Tibial nerve (tissue), 4 donors: ENCODE data around the gene SGCB. TPM values are rescaled to one million over a fixed set of nuclear protein-coding genes. Genes with fewer than 3 reads are reported as not detected.
"Not testable (repeated sequence)": the region's sequence is repeated elsewhere in the genome, so short reads cannot be mapped to it uniquely, and the experiment has no call there.

Source experiments
- DNase-seq, 2 donors: peaks; one replicate each; pipeline ENCODE4 v3.0.0-alpha.2; 2019; ENCODE audit warnings: low spot score in 2 of 2
- H3K27ac ChIP-seq, 4 donors: fragments of 200-600 bp; sonication (generic) in 3 of 4; one replicate each; pipeline ENCODE4 v1.5.1; 2017 to 2019; ENCODE audit warnings: mild to moderate bottlenecking in 1 of 4
- H3K27me3 ChIP-seq, 2 donors: fragments of 200-600 bp; sonication (generic) in 1 of 2; one replicate each; pipeline versions ENCODE4 v1.5.1 to v1.6.0; 2017 to 2019
- H3K36me3 ChIP-seq, 3 donors: fragments of 200-600 bp; sonication (generic); one replicate each; pipeline ENCODE4 v1.5.1; 2018 to 2019
- H3K4me1 ChIP-seq, 4 donors: fragments of 200-600 bp; sonication (generic) in 3 of 4; one replicate each; pipeline ENCODE4 v1.5.1; 2017 to 2019
- H3K4me3 ChIP-seq, 4 donors: fragments of 200-600 bp; sonication (generic) in 3 of 4; one replicate each; pipeline ENCODE4 v1.5.1; 2017 to 2019; ENCODE audit warnings: mild to moderate bottlenecking in 1 of 4, moderate library complexity in 1 of 4
- H3K9me3 ChIP-seq, 4 donors: fragments of 200-600 bp; sonication (generic) in 3 of 4; one replicate each; pipeline ENCODE4 v1.5.1; 2017 to 2019
- EP300 ChIP-seq, 2 donors: sonication (generic); formaldehyde crosslinking; IDR thresholded peaks; one replicate each; pipeline ENCODE4 v1.6.1; 2017; ENCODE audit warnings: antibody characterized with exemption in 2 of 2, mild to moderate bottlenecking in 1 of 2
- POLR2A ChIP-seq, 2 donors: fragments of 450-650 bp; IDR thresholded peaks; one replicate each; pipeline ENCODE4 v1.6.1; 2017; ENCODE audit warnings: antibody characterized with exemption in 2 of 2, mild to moderate bottlenecking in 2 of 2, moderate library complexity in 2 of 2
- WGBS, 2 donors: methylation state at CpG; one replicate each; pipeline ENCODE4 v1.1.5; 2018; 5-methylcytosine and 5-hydroxymethylcytosine counted together
- total RNA-seq, 4 donors: library from RNA; depleted of rRNA; stranded (reverse); fragments of >200 nt; gene quantifications; one replicate each; pipeline ENCODE4 v1.1.0, GENCODE V29; 2016
- TF ChIP-seq, protein P1 (sequence below), 5 experiments: fragments of 200-600 bp in 3 of 5; fragments of 450-650 bp in 2 of 5; sonication (generic) in 3 of 5; IDR thresholded peaks; one replicate each; pipeline ENCODE4 v1.5.1; 2016 to 2019; ENCODE audit warnings: antibody characterized with exemption in 5 of 5, mild to moderate bottlenecking in 3 of 5, moderate library complexity in 2 of 5

SGCB gene
- 100 to 1,000 TPM in 1 of 4 donors, 10 to 100 TPM in 3; 47.7 to 108 (median 73.4) TPM for total RNA-seq

GRCh38 chr4:52038103-52038912, at the start of gene SGCB:
Gene SGCB, minus strand, starts transcription at chr4:52038299. Its CDS starts 40 bp downstream, at chr4:52038259.
- TF ChIP-seq POLR2A (IDR thresholded peaks at IDR 0.05) (peak in 1 of 2 donors; percentile 44), EP300 (IDR thresholded peaks at IDR 0.05) (no peak)
- H3K27ac ChIP-seq: peak within 1 kb of the TSS; percentile 60 to 88 (median 80)
- peak; percentile 35 to 49 for DNase-seq

DNA sequence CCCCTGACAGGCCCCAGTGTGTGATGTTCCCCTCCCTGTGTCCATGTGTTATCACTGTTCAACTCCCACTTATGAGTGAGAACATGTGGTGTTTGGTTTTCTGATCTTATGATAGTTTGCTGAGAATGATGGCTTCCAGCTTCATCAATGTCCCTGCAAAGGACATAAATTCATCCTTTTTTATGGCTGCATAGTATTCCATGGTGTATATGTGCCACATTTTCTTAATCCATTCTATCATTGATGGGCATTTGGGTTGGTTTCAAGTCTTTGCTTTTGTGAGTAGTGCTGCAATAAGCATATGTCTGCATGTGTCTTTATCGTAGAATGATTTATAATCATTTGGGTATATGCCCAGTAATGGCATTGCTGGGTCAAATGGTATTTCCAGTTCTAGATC, 48.3 kb upstream of the SGCB start:
- not testable (repeated sequence) for DNase-seq, H3K9me3 ChIP-seq, H3K27ac ChIP-seq, H3K4me1 ChIP-seq, H3K4me3 ChIP-seq, H3K36me3 ChIP-seq, H3K27me3 ChIP-seq
- 81 to 95% methylated on average over 1 of the region's 1 CpG for WGBS, 2 donors

More at GRCh38 chr4:52038103-52038912, at the start of gene SGCB:
- Histone ChIP-seq H3K36me3 (no peaks in the 10 kb centered on the region), H3K9me3 (no peaks in the 10 kb centered on the region), H3K4me3 (peak within 1 kb of the TSS; percentile 68 to 91 (median 76)), H3K27me3 (no peaks in the 10 kb centered on the region), H3K4me1 (peaks cover 0 to 29% (median 0%) of the 10 kb centered on the region in 4 donors)
- WGBS, 2 donors: 3 to 4% methylated on average over 36 to 63 of the region's 70 CpGs

DNA sequence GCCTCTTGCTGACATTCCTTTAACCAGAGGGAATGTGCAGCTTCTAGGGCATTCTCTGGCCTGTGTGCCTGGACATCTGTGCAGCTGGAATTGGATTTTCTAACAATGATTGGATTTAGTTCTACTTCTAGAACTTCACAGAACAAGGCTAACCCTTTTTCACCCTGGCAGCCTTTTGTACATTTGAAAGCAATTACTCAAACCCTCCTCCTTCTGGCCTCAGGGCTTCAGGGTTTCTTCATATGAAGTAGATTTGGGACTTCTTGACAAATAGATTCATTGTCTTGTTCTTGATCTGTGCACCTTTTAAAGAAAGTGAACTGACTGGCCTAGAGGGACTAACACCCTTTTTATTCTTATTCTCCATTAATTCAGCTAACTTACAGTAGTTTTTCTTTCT, 43.1 kb upstream of the SGCB start:
- H3K36me3 ChIP-seq: no peaks in the 10 kb centered on the region
- H3K4me3 ChIP-seq: no peak overlapping the region
- H3K9me3 ChIP-seq: no peaks in the 10 kb centered on the region
- TF ChIP-seq POLR2A (IDR thresholded peaks at IDR 0.05): no peak
- TF ChIP-seq, protein P1, sequence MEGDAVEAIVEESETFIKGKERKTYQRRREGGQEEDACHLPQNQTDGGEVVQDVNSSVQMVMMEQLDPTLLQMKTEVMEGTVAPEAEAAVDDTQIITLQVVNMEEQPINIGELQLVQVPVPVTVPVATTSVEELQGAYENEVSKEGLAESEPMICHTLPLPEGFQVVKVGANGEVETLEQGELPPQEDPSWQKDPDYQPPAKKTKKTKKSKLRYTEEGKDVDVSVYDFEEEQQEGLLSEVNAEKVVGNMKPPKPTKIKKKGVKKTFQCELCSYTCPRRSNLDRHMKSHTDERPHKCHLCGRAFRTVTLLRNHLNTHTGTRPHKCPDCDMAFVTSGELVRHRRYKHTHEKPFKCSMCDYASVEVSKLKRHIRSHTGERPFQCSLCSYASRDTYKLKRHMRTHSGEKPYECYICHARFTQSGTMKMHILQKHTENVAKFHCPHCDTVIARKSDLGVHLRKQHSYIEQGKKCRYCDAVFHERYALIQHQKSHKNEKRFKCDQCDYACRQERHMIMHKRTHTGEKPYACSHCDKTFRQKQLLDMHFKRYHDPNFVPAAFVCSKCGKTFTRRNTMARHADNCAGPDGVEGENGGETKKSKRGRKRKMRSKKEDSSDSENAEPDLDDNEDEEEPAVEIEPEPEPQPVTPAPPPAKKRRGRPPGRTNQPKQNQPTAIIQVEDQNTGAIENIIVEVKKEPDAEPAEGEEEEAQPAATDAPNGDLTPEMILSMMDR (IDR thresholded peaks at IDR 0.05): no peak
- TF ChIP-seq EP300 (IDR thresholded peaks at IDR 0.05): no peak
- H3K4me1 ChIP-seq: peaks cover 0 to 7% (median 0%) of the 10 kb centered on the region in 4 donors
- no peak overlapping the region for H3K27ac ChIP-seq
- DNase-seq: no peak
- peaks cover 0 to 4% of the 10 kb centered on the region in 2 donors for H3K27me3 ChIP-seq

DNA sequence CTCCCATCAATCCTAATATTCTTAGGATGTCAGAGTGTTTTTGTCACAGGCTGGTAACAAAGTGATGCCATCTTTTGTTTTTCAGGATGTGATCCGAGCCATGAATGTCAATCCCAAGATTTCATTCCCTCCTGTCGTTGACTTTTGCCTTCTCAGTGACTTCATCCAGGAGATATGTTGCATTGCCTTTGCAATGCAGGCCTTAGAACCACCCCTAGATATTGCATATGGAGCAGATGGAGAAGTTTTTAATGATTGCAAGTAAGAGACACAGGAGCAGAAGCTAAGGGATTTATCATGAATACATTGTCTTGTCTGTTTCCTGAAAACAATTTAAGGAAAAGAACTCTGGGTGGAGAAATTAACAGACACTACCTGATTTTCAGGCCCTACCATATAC, 41.6 kb upstream of the SGCB start:
- TF ChIP-seq EP300 (IDR thresholded peaks at IDR 0.05) (no peak), POLR2A (IDR thresholded peaks at IDR 0.05) (no peak)
- TF ChIP-seq, protein P1 (IDR thresholded peaks at IDR 0.05): no peak
- H3K27ac ChIP-seq: no peak overlapping the region
- no peaks in the 10 kb centered on the region for H3K9me3 ChIP-seq
- H3K4me1 ChIP-seq: peaks cover 0 to 7% (median 0%) of the 10 kb centered on the region in 4 donors
- 70 to 75% methylated on average over 2 of the region's 2 CpGs for WGBS, 2 donors
- no peak overlapping the region for H3K4me3 ChIP-seq
- no peaks in the 10 kb centered on the region for H3K36me3 ChIP-seq
- peaks cover 0 to 4% of the 10 kb centered on the region in 2 donors for H3K27me3 ChIP-seq
- DNase-seq: no peak

- Histone ChIP-seq H3K27ac (no peak overlapping the region), H3K4me3 (peak overlapping the region in 1 of 4 donors; percentile 11), H3K9me3 (no peaks in the 10 kb centered on the region), H3K27me3 (peaks cover 0 to 4% of the 10 kb centered on the region in 2 donors), H3K36me3 (no peaks in the 10 kb centered on the region), H3K4me1 (peaks cover 0 to 7% (median 0%) of the 10 kb centered on the region in 4 donors)
- WGBS, 2 donors: 5 to 7% methylated on average over 18 to 25 of the region's 26 CpGs
- TF ChIP-seq POLR2A (IDR thresholded peaks at IDR 0.05): no peak
- TF ChIP-seq, protein P1 (IDR thresholded peaks at IDR 0.05): no peak
- TF ChIP-seq EP300 (IDR thresholded peaks at IDR 0.05): no peak
- DNase-seq: no peak
Observed at GRCh38 chr4:52076731-52077130, 38.6 kb upstream of the SGCB start.

DNA sequence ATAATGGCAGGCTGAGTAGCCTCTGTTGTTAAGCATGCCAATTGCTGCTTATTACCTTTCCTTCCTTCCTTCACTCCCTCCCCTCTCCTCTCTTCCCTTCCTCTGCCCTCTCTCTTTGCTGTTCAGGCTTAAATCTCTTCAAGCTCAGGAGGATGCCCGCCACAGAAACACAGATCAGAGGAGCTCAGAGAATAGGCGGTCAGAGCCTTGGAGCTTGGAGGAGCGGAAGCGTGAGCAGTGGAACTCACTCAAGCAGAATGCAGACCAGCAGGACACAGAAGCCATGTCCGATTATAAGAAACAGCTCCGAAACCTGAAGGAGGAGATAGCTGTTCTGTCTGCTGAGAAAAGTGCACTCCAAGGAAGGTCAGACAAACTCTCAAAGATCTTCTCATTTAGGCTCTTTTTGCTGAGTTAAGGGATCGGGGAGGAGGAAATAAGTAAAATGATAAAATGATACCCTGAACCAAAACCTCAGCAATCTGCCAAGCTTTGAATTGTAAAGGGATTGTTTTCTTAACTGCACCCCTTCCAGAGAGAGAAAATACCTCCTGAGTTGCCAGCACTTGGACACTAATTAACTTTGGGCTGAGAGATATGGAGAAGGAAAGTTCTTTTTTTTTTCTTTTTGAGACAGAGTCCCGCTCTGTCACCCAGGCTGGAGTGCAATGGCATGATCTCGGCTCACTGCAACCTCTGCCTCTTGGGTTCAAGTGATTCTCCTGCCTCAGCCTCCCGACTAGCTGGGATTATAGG, 33.9 kb upstream of the SGCB start:
- 74 to 85% methylated on average over 10 of the region's 10 CpGs for WGBS, 2 donors

More for the DNA sequence above, 33.9 kb upstream of the SGCB start:
- no peak overlapping the region for H3K4me3 ChIP-seq
- H3K36me3 ChIP-seq: no peaks in the 10 kb centered on the region
- no peak overlapping the region for H3K27ac ChIP-seq
- peaks cover 0 to 13% of the 10 kb centered on the region in 2 donors for H3K27me3 ChIP-seq
- DNase-seq: no peak
- TF ChIP-seq, protein P1 (IDR thresholded peaks at IDR 0.05): no peak
- TF ChIP-seq EP300 (IDR thresholded peaks at IDR 0.05) (no peak), POLR2A (IDR thresholded peaks at IDR 0.05) (no peak)
- H3K4me1 ChIP-seq: peaks cover 0 to 7% (median 0%) of the 10 kb centered on the region in 4 donors
- peaks cover 0 to 4% (median 0%) of the 10 kb centered on the region in 4 donors for H3K9me3 ChIP-seq
